Measurements from ENCODE around the gene ZNF689.

DNA sequence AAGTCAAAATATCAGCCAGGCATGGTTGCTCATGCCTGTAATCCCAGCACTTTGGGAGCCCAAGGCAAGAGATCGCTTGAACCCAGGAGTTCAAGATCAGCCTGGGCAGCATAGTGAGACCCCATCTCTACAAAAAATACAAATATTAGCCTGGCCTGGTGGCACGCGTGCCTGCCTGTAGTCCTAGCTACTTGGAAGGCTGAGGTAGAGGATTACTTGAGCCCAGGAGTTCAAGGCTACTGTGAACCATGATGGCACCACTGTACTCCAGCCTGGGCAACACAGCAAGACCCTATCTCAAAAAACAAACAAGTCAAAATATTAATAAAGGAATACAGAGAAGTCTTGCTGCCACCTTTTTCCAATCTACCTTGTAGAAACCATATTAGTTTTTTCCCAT is 4.2 kb downstream of the ZNF689 start:
- no peak for TF ChIP-seq POLR2A (IDR thresholded peaks at IDR 0.05)
- TF ChIP-seq, protein P1, sequence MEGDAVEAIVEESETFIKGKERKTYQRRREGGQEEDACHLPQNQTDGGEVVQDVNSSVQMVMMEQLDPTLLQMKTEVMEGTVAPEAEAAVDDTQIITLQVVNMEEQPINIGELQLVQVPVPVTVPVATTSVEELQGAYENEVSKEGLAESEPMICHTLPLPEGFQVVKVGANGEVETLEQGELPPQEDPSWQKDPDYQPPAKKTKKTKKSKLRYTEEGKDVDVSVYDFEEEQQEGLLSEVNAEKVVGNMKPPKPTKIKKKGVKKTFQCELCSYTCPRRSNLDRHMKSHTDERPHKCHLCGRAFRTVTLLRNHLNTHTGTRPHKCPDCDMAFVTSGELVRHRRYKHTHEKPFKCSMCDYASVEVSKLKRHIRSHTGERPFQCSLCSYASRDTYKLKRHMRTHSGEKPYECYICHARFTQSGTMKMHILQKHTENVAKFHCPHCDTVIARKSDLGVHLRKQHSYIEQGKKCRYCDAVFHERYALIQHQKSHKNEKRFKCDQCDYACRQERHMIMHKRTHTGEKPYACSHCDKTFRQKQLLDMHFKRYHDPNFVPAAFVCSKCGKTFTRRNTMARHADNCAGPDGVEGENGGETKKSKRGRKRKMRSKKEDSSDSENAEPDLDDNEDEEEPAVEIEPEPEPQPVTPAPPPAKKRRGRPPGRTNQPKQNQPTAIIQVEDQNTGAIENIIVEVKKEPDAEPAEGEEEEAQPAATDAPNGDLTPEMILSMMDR (IDR thresholded peaks at IDR 0.05) = no peak

Data from adrenal gland (tissue), 5 donors.